IPS DF 6.9 (cell line): ENCODE results near the gene IPO13.

Experiments used
- DNase-seq: peaks from one replicate; pipeline ENCODE4 v3.0.0-alpha.2; 2013; ENCODE audit warnings: low read depth, low spot score
- H3K27ac ChIP-seq: one replicate; pipeline ENCODE4 v1.5.1; 2013; ENCODE audit warnings: low read length, control low read depth
- H3K27me3 ChIP-seq: 2 replicates; pipeline ENCODE4 v1.6.1; 2013; ENCODE audit warnings: mild to moderate bottlenecking, low read length; ENCODE audit not compliant: control insufficient read depth, insufficient read depth
- H3K36me3 ChIP-seq: 2 replicates; pipeline ENCODE4 v1.6.1; 2013; ENCODE audit warnings: low read length; ENCODE audit not compliant: control insufficient read depth, insufficient read depth
- H3K4me1 ChIP-seq: 2 replicates; pipeline ENCODE4 v1.6.1; 2013; ENCODE audit warnings: low read length; ENCODE audit not compliant: control insufficient read depth, insufficient read depth
- H3K4me3 ChIP-seq: 2 replicates; pipeline ENCODE4 v1.5.1; 2013; ENCODE audit warnings: mild to moderate bottlenecking, low read length
- H3K9me3 ChIP-seq: 2 replicates; pipeline ENCODE4 v1.6.1; 2013; ENCODE audit warnings: low read length, inconsistent platforms; ENCODE audit not compliant: control insufficient read depth, insufficient read depth
- WGBS: extraction: QIAGEN DNeasy Blood & Tissue Kit; methylation state at CpG from one replicate; pipeline ENCODE4 v1.1.7; 2013; ENCODE audit warnings: mixed read lengths, missing lambda C conversion rate; ENCODE audit not compliant: insufficient read length, insufficient coverage; 5-methylcytosine and 5-hydroxymethylcytosine counted together

The IPO13 gene

GRCh38 chr1:43910343-43910742, 36.4 kb upstream of the IPO13 start:
- WGBS, result no CpG with 5 or more reads among the region's 1 CpG
- no peaks in the 10 kb centered on the region; the same call in 1 of the 2 replicates for H3K36me3 ChIP-seq
- H3K4me1 ChIP-seq, result peaks cover 7% of the 10 kb centered on the region
- H3K9me3 ChIP-seq, result no peaks in the 10 kb centered on the region
- H3K4me3 ChIP-seq, result no peak overlapping the region
- no peaks in the 10 kb centered on the region for H3K27me3 ChIP-seq
- no peak overlapping the region for H3K27ac ChIP-seq
- no peak for DNase-seq

GRCh38 chr1:43912607-43913006, 34.1 kb upstream of the IPO13 start:
- WGBS, result no CpG with 5 or more reads among the region's 2 CpGs
- H3K4me1 ChIP-seq, result peaks cover 7% of the 10 kb centered on the region
- no peaks in the 10 kb centered on the region; the same call in 1 of the 2 replicates for H3K36me3 ChIP-seq
- H3K4me3 ChIP-seq, result no peak overlapping the region
- no peaks in the 10 kb centered on the region for H3K9me3 ChIP-seq
- H3K27me3 ChIP-seq, result no peaks in the 10 kb centered on the region
- H3K27ac ChIP-seq, result no peak overlapping the region
- DNase-seq, result no peak

- WGBS, result no CpG with 5 or more reads among the region's 7 CpGs
- no peak for DNase-seq
Observed at GRCh38 chr1:43913051-43913501, 33.7 kb upstream of the IPO13 start.

GRCh38 chr1:43913666-43914360, 32.9 kb upstream of the IPO13 start:
- H3K4me3 ChIP-seq, result no peak overlapping the region
- H3K36me3 ChIP-seq, result no peaks in the 10 kb centered on the region; the same call in 1 of the 2 replicates
- H3K27ac ChIP-seq, result no peak overlapping the region
- peaks cover 7% of the 10 kb centered on the region for H3K4me1 ChIP-seq
- DNase-seq, result no peak
- no CpG with 5 or more reads among the region's 18 CpGs for WGBS
- H3K9me3 ChIP-seq, result no peaks in the 10 kb centered on the region
- H3K27me3 ChIP-seq, result no peaks in the 10 kb centered on the region

More at GRCh38 chr1:43913051-43913501, 33.7 kb upstream of the IPO13 start:
- H3K4me1 ChIP-seq, result peaks cover 7% of the 10 kb centered on the region
- no peak overlapping the region for H3K27ac ChIP-seq
- no peaks in the 10 kb centered on the region; the same call in 1 of the 2 replicates for H3K36me3 ChIP-seq
- H3K27me3 ChIP-seq, result no peaks in the 10 kb centered on the region
- H3K4me3 ChIP-seq, result no peak overlapping the region
- no peaks in the 10 kb centered on the region for H3K9me3 ChIP-seq

GRCh38 chr1:43914576-43915525, 31.9 kb upstream of the IPO13 start:
- no peak for DNase-seq
- Histone ChIP-seq H3K4me1 (peaks cover 7% of the 10 kb centered on the region), H3K9me3 (no peaks in the 10 kb centered on the region), H3K4me3 (no peak overlapping the region), H3K36me3 (no peaks in the 10 kb centered on the region; the same call in 1 of the 2 replicates), H3K27me3 (no peaks in the 10 kb centered on the region), H3K27ac (no peak overlapping the region)
- no CpG with 5 or more reads among the region's 13 CpGs for WGBS

- DNase-seq, result no peak
- Histone ChIP-seq H3K9me3 (no peaks in the 10 kb centered on the region), H3K27ac (no peak overlapping the region), H3K36me3 (no peaks in the 10 kb centered on the region), H3K4me3 (no peak overlapping the region), H3K4me1 (no peaks in the 10 kb centered on the region), H3K27me3 (no peaks in the 10 kb centered on the region)
- no CpG with 5 or more reads among the region's 7 CpGs for WGBS
Observed at GRCh38 chr1:43919906-43920305, 26.8 kb upstream of the IPO13 start.

GRCh38 chr1:43921022-43921421, 25.7 kb upstream of the IPO13 start:
- Histone ChIP-seq H3K9me3 (no peaks in the 10 kb centered on the region), H3K36me3 (no peaks in the 10 kb centered on the region)
- no CpG with 5 or more reads among the region's 6 CpGs for WGBS

GRCh38 chr1:43924516-43924915, 22.2 kb upstream of the IPO13 start:
- WGBS, result no CpG with 5 or more reads among the region's 4 CpGs
- H3K36me3 ChIP-seq, result no peaks in the 10 kb centered on the region
- DNase-seq, result no peak
- H3K27ac ChIP-seq, result no peak overlapping the region
- H3K4me1 ChIP-seq, result no peaks in the 10 kb centered on the region
- H3K27me3 ChIP-seq, result no peaks in the 10 kb centered on the region
- no peak overlapping the region for H3K4me3 ChIP-seq
- H3K9me3 ChIP-seq, result no peaks in the 10 kb centered on the region

More at GRCh38 chr1:43921022-43921421, 25.7 kb upstream of the IPO13 start:
- no peaks in the 10 kb centered on the region for H3K27me3 ChIP-seq
- no peaks in the 10 kb centered on the region for H3K4me1 ChIP-seq
- H3K4me3 ChIP-seq, result no peak overlapping the region
- DNase-seq, result no peak
- H3K27ac ChIP-seq, result no peak overlapping the region

GRCh38 chr1:43925846-43926245, 20.9 kb upstream of the IPO13 start:
- Histone ChIP-seq H3K27ac (no peak overlapping the region), H3K36me3 (no peaks in the 10 kb centered on the region), H3K4me3 (no peak overlapping the region), H3K9me3 (no peaks in the 10 kb centered on the region), H3K4me1 (peaks cover 4% of the 10 kb centered on the region), H3K27me3 (no peaks in the 10 kb centered on the region)
- DNase-seq, result no peak
- no CpG with 5 or more reads among the region's 9 CpGs for WGBS

GRCh38 chr1:43930168-43930948, 16.4 kb upstream of the IPO13 start:
- no CpG with 5 or more reads among the region's 10 CpGs for WGBS
- DNase-seq, result no peak
- Histone ChIP-seq H3K4me1 (peaks cover 8% of the 10 kb centered on the region), H3K4me3 (no peak overlapping the region), H3K27ac (no peak overlapping the region), H3K9me3 (no peaks in the 10 kb centered on the region), H3K27me3 (no peaks in the 10 kb centered on the region), H3K36me3 (no peaks in the 10 kb centered on the region)
